ENCODE data around the gene SLC35D1. TPM values are rescaled to one million over a fixed set of nuclear protein-coding genes. Genes with fewer than 3 reads are reported as not detected.

The SLC35D1 gene
- total RNA-seq, 2 donors from 2014 or later = 3.3 to 4.9 TPM

DNA sequence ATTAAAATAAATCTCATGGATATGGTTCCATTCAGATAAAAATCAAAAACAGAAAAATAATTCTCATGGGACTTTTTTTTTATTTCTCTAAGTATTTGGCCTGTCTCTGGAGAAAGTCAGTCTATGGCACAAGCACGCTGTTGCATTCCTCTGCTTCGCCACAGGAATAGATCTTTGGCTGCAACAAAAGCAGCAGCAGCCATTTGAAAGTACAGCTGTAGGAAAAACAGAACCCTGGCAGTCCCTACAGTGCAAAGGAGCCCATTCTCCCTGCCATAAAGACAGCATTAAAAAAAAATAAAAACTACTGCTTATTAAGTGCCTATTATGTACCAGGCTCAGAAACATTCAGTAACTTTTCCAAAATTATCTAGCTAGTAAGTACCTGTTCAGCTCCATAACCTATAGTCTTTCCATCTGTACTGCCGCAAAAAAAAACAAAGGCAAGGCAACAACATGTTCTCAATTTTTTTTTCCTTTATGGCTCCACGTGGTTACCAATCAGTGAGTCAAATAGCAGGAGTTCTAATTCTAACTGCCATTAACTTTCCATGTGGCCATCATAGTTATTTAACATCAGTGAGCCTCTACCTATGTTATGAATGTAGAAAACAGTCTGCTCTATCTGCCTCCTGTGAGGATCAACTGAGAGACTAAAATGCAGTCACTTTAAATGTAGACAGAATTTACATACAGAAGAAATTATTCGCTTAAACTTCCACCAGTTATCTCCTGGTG is 22.7 kb downstream of the SLC35D1 start:
- peaks cover 3% of the 10 kb centered on the region for H3K36me3 ChIP-seq
- no peak for TF ChIP-seq CTCF (IDR thresholded peaks at IDR 0.05)
- no peak for DNase-seq (ENCODE audit: low spot score)
- H3K27ac ChIP-seq = no peak overlapping the region
- no peaks in the 10 kb centered on the region for H3K27me3 ChIP-seq
- peaks cover 0 to 8% of the 10 kb centered on the region in 2 donors for H3K9me3 ChIP-seq
- no peak overlapping the region for H3K4me3 ChIP-seq
- H3K4me1 ChIP-seq = no peaks in the 10 kb centered on the region

- Histone ChIP-seq H3K9me3 (peaks cover 0 to 7% of the 10 kb centered on the region in 2 donors), H3K4me3 (no peak overlapping the region), H3K27me3 (no peaks in the 10 kb centered on the region), H3K36me3 (no peaks in the 10 kb centered on the region), H3K27ac (no peak overlapping the region), H3K4me1 (no peaks in the 10 kb centered on the region)
- no peak for DNase-seq (ENCODE audit: low spot score)
- TF ChIP-seq CTCF (IDR thresholded peaks at IDR 0.05) = no peak
Measured at GRCh38 chr1:67029472-67029871, 24.5 kb downstream of the SLC35D1 start.

DNA sequence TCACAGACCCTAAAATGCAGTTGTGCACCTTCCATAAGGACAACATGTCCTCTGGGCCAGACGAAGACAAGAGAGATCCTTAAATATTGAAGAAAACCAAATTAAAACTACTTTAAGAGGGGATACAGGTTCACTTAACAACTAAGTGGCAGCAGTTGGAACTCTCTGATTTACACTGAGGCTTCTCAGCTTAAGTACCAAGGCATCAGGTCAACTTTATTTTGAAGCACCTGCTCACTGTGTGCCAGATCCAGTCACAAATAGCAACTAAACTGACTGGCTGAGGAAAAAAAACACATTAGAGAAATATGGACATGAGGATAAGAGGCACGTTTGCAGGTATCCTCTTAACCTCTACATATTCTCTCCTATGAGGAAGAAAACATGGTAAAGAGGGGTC is 33.2 kb downstream of the SLC35D1 start:
- no peak for TF ChIP-seq CTCF (IDR thresholded peaks at IDR 0.05)
- Histone ChIP-seq H3K4me1 (peaks cover 0 to 20% of the 10 kb centered on the region in 2 donors), H3K9me3 (no peaks in the 10 kb centered on the region), H3K27me3 (no peaks in the 10 kb centered on the region), H3K4me3 (no peak overlapping the region), H3K36me3 (no peaks in the 10 kb centered on the region), H3K27ac (peak overlapping the region in 1 of 2 donors; percentile 55)
- DNase-seq (ENCODE audit: low spot score) = no peak

- H3K4me3 ChIP-seq = no peak overlapping the region
- H3K27ac ChIP-seq = peak overlapping the region in 1 of 2 donors; percentile 55
- no peaks in the 10 kb centered on the region for H3K9me3 ChIP-seq
- peaks cover 0 to 20% of the 10 kb centered on the region in 2 donors for H3K4me1 ChIP-seq
- no peaks in the 10 kb centered on the region for H3K27me3 ChIP-seq
- no peak for DNase-seq (ENCODE audit: low spot score)
- no peak for TF ChIP-seq CTCF (IDR thresholded peaks at IDR 0.05)
- H3K36me3 ChIP-seq = no peaks in the 10 kb centered on the region
Measured at GRCh38 chr1:67020304-67020703, 33.6 kb downstream of the SLC35D1 start.

- Histone ChIP-seq H3K27me3 (no peaks in the 10 kb centered on the region), H3K36me3 (no peaks in the 10 kb centered on the region), H3K9me3 (no peaks in the 10 kb centered on the region), H3K27ac (peak overlapping the region; percentile 47 to 55), H3K4me3 (no peak overlapping the region), H3K4me1 (peaks cover 0 to 20% of the 10 kb centered on the region in 2 donors)
- TF ChIP-seq CTCF (IDR thresholded peaks at IDR 0.05) = no peak
- no peak for DNase-seq (ENCODE audit: low spot score)
Measured at GRCh38 chr1:67019600-67020136, 34.3 kb downstream of the SLC35D1 start.

Measured in right atrium auricular region (tissue), 2 donors.